ACHN (cell line): Measurements from ENCODE around the gene PRRC2B.

ENCODE experiments used
- DNase-seq: peaks from one replicate; pipeline ENCODE4 v3.0.0-alpha.2; 2015
- in situ Hi-C: cut with HindIII; loops from 2 replicates; pipeline ENCODE4 v1.10.0; 2017; ENCODE audit warnings: low sequenced_read_pairs, low pct_ligation_motif_present, low pct_unique_long_range_greater_than_20kb

Gene PRRC2B

DNA sequence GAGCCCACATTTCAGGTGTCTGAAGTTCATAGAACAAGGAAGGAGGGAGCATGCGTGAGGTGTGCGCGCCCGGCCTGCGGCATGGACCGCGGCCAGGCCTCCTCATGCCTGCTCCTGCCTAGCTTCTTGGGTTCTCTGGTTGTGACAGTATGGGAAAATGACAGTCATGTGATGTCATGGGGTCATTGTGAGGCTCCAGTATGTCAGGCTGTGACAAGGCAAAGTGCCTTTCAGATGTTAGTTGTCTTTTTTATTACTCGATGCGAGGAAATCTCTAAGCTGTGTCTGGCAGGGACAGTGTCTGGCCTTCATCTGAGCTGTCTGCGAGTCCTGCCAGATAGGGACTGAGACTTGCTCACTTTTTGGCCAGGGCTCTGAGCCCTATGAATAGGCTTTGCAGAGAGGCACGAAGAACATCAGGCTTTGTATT is 123.9 kb downstream of the PRRC2B start:
- no peak for DNase-seq
- in situ Hi-C loops: no loop called here

DNA sequence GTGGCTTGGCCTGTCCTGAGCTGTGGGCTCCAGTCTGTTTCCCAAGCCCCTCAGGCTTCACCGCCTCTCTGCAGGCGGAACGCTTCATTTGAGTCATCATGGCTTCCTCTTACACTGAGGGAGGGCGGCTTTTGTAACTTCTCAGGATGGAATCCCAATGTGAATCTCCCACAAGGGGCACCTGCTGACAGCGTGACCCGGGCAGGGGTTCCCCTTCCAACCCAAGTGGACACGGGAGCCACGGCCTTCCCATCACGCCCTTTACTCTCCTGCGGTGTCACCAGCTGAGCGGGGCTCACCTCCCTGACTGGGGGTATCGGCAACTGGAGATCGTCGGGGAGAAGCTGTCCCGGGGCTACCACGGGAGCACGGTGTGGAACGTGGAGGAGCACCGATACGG is 124.7 kb downstream of the PRRC2B start:
- DNase-seq: no peak
- in situ Hi-C loops: no loop called here

DNA sequence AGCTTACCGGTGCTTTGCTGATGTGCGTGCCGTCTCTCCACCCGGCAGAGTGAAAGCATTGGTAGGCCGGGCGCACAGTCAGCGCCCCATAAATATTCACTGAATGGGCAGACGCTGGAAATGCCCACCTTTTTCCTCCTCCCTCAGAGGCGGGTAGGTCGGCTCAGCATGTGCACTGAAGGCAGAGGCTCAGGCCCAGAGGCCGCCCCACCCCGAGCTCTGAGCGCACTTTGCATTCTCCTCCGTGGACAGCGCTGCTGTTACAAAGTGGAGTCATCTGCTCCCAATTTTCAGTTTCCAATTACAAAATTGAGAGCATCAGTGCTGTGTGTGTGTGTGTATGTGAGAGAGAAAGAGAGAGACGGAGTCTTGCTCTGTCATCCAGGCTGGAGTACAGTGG is 126.6 kb downstream of the PRRC2B start:
- DNase-seq: no peak
- in situ Hi-C loops: no loop called here

DNA sequence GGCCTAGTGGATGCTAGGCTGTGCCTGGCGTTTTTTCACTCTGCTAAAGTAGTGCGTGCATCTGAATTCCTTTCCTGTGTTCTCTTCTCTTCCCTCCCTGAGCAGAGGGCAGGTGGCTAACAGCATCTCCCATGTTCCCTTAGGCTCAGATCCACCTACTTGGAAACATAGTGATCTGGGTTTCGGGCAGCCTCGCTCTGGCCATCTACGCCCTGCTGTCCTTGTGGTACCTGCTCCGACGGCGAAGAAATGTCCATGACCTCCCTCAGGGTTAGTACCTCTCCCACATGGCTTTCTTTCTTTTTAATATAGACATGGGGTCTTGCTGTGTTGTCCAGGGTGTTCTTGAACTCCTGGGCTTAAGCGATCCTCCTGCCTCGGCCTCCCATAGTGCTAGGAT is 127.3 kb downstream of the PRRC2B start:
- in situ Hi-C loops: no loop called here
- DNase-seq: no peak

DNA sequence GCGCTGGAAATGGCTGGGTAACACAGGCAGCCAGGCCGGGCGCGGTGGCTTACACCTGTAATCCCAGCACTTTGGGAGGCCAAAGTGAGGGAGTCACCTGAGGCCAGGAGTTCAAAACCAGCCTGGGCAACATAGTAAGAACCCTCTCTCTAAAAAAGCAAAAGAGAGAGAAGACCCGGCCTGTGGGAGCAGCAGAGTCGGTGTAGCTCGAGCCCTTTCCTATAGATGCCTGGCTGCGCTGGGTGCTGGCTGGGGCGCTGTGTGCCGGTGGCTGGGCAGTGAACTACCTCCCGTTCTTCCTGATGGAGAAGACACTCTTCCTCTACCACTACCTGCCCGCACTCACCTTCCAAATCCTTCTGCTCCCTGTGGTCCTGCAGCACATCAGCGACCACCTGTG is 127.9 kb downstream of the PRRC2B start:
- DNase-seq: no peak
- in situ Hi-C loops: no loop called here

DNA sequence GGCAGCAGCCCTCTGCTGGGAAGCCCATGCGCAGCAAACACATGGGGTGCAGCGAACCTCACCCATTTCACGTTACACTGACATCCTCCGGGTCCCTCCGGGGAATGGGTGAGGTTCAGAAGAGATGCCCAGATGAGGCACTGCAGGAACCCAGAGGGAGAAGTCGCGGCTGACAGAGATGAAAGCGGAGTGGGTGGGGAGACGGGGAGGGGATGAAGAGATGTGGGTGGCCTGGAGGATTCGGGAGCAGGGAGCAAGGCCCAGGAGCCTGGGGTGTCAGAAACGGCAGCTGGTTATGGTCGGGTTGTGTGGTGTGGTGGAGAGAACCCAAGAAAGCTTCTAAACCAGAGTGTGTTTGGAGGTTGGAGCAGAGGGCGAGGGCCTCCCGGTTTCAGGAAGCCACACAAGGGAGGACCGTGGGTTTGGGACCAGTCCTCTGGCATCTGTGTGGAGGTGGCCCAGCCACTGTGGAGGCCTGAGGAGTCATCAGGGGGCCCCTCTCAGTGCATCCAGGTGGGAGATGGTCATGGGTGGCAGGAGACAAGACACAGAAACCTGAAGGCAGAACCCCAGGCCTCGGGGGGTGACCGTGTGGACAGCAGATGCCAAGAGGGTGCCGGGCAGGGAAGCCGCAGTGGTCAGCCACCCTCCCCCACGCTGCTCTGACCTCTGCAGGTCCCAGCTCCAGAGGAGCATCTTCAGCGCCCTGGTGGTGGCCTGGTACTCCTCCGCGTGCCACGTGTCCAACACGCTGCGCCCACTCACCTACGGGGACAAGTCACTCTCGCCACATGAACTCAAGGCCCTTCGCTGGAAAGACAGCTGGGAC is 128.6 kb downstream of the PRRC2B start:
- in situ Hi-C loops: no loop called here
- DNase-seq: no peak

DNA sequence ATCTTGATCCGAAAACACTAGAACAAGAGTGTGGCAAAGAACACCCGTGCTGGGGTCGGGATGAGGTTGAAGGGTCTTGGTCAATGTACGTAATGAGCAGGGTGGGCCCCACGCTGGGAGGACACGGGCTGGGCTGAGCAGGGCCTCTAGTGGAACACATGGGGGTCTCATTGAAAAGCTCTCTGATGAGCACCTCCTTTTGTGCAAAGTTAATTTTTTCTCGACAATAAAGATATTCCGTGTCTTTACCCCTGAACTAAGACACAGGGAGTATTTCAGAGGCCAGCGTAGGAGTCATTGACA is 129.2 kb downstream of the PRRC2B start:
- in situ Hi-C loops: no loop called here
- no peak for DNase-seq

DNA sequence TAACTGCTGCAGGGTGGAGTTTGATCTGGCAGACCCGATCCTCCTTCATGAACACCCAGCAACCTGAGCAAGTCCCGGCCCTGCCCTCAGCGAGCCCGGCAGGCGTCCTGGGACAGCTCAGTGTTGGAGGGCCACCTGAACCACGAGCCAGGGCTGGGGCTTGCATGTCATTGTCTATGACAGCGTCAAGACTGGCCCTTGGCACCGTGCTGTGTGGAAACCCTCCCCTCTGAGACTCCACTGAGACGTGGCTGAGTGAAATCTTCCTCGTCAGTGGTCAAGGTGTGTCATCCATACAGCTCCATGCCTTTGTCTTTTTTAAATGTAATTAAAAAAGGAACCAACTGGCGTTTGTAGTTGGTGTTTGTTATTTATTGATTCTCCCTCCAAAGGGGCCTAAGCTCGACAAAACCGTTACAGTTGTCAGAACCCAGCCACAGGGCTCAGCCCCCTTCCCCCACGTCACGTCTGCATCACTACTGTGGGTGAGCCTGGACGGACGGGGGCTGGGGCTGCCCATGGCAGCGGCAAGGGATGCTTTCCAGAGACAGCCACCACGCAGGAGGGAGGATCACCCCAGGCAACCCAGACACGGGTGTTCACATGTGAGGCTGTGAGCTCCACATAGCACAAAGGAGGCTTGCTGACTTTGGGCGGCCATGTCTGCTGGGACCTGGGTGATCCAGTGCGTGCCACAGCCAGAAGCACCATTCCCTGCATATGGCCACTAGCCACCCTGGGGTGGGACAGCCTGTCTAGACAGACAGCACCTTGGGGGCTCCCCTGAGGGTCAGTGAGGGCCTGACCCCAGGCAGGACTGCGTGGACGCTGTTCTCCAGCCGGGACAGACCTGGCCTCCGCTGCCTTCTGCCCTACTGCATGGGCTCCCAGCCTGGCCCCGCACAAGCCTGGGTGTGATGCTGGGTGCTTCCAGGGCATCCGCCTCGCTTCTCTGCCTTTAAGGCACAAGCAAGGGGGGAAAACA is 129.9 kb downstream of the PRRC2B start:
- in situ Hi-C loops: no loop called here
- no peak for DNase-seq

DNA sequence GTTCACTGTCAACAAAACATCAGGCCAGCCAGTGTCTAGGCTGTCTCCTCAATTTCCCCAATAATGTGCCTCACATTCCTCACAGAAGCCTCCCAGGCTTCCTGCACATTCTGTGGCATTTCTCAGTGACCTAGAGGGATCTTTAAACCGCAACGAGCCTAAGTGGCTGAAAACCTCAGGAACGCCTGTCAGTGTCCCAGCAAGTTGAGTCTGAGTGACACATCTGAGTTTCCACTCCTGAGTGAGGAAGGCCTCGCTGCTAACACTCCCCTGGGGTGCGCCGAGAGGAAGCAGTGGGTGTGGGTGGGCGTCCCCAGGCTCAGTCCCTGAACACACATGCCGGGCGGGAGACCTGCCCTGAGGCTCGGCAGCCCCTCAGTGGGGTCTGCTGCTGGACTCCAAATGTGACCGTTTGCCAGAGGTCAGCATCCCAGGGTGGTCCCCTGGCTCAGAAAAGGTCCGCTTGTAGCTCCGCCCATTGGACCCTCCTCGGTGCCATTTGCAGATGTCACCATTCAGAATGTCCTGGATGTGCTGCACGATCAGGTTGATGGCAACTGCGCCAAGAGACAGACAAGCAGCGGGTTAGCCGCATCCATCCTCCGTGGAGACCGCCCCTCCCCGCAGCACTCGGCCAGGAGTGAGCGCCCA is 130.9 kb downstream of the PRRC2B start:
- no peak for DNase-seq

DNA sequence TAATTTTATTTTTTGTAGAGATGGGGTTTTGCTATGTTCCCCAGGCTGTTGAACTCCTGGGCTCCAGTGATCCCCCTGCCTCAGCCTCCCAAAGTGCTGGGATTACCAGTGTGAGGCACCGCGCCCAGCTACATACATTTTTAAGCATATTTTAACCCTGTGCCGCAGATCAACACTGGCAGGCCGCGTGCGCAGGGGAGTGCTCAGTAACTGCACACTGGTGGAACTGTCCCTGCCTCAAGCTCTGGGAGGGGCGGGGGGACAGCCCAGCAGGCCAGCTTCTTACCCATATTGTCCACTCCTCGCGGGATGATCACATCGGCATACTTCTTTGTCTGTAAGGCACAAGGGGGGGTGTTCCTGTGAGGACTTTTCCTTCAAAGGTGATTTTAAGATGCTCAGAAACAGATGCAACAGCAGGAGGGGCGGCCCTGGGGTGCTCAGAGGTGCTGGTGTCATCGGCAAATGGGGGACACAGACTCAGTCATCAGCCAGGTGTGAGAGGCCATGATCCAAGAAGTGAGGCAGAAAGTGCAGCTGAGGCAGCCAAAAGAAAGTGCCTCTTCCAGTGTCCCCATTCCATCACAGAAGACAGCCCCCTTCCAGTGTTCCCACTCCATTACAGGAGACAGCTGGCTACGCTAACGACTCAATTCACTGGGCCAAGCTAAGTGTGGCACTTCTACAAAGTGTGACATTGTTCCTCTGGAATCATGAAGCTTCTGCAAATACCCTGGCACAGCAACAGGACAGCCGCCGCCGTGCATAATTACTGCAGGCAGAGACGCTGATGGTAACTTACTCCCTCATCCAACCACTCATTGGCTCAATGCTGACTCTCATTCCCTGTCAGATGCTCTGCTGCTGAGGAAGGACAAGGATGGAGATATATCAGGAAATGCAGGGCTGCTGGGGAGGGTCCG is 132.0 kb downstream of the PRRC2B start:
- no peak for DNase-seq
- in situ Hi-C loops: no loop called here

More for the DNA sequence above, 130.9 kb downstream of the PRRC2B start:
- in situ Hi-C loops: no loop called here

DNA sequence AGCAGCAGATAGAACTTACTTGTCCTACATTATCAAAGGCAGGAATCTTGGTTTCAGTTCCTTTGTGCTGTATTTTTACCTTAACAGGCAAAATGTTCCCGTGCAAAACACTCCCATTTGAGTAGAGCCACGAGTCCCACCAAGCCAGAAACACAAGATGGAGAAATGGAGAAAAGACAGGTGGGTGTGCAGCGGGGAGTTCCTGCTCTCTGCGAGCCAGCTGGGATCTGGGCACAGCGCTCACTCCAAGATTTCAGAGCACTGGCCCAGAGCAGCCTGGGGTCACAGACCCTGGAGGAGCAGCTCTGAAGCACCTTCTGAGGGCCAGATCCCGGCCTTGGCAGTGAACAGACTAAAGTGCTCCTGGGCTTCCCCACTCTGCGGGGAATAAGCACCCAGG is 134.3 kb downstream of the PRRC2B start:
- DNase-seq: no peak
- in situ Hi-C loops: no loop called here

DNA sequence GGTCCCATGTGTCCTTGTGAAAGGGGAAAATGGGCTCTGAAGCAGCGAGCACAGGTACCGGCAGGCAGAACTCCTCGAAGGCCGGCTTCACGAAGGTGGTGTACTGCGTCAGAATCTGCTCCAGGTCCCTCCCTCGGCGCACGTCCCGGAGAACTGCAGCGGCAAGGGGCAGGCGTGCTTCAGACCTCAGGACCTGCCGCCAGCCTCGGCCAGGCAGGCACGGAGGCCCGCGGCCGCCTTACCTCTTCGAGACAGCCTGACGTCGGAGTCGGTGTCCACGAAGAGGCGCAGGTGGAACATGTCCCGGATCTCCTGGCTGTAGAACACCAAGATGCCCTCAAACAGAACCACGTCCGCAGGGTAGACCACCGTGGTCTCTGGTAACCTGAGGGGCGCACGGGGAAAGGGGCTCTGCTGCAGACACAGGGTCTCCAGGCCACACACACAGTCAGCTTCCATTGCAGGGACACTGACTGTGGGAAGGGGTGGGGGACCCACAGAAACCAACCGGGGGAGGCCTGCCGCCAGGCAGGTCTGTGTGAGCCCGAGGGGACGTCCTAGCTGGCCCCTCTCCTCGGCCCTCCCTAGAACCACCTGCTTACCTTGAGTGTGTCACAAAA is 135.1 kb downstream of the PRRC2B start:
- in situ Hi-C loops: no loop called here
- no peak for DNase-seq

DNA sequence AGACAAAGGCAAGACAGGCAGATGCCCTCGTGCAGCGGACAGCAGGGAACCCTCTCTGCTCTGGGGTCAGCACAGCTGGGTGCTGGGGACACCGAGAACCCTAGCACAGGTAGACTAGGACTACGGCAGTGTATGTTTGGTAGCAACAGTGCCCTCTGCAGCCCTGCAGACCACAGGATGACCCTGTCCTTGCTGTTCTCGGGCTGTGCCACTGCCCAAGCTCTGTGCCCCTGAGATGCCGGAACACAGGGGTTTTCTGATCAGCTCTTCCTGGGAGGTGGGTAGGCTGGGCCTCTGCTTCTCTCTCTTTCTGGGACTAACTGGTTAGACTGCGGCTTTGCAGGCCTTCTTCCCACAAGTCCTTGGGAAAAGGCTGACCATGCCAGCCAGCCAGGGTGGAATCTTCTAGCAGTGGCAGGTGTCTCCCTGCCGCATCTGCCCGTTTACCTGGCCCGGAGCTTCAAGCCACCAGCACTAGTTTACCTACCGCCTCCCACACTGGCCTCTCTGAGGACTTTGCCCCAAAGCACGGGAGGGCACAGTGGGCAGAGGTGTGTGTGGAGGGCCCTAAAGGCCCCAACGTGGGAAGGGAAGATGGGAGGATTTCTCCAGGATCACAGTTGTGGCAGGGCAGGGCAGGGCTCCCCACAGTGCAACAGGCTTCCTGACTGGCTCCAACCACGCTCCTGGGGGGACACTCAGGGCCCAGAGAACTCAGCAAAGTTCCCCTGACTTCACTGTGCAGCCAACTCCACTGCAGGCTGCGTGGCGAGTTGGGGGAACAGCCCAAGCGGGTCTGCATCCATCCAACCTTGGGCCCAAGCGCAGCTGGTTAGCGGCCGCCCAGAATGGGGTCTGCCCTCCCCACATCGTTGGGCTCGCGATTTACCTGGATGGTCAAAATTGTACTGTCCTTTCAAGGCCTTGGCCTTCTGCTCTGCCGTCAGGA is 136.0 kb downstream of the PRRC2B start:
- DNase-seq: no peak
- in situ Hi-C loops: no loop called here

DNA sequence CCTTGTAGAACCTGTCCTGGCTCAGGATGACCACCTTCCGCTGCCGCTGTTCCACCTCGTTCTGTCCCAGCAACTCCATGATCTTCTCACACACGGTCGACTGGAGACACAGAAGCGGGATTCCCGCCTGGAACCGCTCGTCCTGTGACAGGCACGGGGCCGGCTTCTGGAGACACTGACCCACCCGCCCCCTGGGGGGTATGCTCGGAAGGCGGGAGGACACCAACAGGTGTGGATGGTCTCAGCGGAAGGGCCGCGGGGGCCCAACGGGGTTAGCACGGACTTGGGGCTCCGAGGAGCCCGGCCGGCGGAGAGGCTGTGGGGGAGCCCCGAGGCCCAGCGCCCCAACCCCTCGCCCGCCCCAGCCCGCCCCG is 136.6 kb downstream of the PRRC2B start:
- in situ Hi-C loops: no loop called here
- DNase-seq: peak; percentile 56

DNA sequence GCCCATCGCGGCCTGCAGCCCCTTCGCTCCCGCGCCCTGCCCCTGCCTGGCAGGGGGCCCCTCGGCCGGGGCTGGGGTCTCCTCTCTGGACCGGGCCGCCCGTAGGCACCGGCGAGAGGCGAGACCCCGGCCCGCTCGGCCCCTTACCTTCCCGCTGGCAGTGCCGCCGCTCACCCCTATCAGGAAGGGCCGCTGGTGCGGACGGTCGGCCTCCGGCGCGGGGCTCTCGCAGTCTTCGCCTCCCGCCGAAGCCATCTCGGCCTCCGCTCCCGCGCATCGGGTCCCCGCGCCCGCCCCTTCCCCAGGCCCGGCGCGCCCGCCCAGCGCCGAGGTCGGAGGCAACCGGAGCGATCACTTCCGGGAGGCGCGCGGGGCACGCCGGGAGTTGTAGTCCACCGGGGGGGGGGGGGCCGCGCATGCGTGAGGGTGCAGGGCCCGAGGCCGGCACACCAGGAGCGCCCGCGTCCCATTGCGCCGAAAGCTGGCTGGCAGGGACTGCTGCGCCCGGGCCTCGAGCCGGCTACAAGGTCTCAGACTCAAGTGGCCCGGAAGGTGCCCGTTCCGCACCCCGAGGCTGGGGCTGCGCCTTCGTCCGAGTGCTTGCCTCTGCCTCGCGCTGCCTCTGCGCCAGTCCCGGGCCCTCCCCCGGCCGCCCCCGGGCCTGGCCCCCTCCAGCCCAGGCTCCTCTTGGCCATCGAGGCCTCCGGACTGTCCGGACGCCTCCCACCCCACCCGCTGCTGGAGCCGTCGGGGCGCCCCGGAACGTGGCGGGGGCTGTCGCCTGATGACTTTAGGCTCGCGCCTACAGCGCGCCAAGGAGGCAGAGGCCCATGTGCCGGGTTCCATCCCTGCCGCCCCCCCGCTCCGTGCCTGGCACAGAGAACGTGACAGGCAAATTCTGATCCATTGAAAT is 137.3 kb downstream of the PRRC2B start, which contains the start of gene UCK1:
UCK1 (minus strand) TSS at position 344 of the 913 bp plus-strand sequence; CDS start at position 255, 89 bp downstream.
- DNase-seq: peak; percentile 67
- in situ Hi-C loops: no loop called here

DNA sequence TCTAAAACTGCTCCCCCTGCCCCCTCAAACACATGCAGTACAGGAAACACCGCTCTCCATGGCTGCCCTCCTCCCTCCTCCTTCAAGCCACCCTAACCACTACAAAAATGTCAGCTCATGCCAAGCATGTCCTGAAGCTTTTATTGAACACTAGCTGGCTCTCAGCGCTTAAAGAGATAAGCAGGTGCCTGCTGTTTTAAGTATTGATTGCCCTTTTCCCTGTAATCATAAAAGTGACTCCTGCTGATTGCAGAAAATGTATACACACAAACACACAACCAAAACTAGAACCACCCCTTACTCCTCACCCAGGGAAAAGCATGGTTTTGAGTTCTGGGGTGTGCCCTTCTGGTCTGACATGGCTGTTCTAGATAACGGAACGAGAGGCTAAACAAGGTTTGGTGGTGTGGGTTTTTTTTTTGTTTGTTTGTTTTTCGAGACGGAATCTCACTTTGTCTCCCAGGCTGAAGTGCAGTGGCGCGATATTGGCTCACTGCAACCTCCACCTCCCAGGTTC is 140.9 kb downstream of the PRRC2B start:
- in situ Hi-C loops: no loop called here
- DNase-seq: no peak
